ENCODE measurements around the gene ASH1L.
"Not testable (repeated sequence)": the region's sequence is repeated elsewhere in the genome, so short reads cannot be mapped to it uniquely, and the experiment has no call there.

ASH1L gene, protein sequence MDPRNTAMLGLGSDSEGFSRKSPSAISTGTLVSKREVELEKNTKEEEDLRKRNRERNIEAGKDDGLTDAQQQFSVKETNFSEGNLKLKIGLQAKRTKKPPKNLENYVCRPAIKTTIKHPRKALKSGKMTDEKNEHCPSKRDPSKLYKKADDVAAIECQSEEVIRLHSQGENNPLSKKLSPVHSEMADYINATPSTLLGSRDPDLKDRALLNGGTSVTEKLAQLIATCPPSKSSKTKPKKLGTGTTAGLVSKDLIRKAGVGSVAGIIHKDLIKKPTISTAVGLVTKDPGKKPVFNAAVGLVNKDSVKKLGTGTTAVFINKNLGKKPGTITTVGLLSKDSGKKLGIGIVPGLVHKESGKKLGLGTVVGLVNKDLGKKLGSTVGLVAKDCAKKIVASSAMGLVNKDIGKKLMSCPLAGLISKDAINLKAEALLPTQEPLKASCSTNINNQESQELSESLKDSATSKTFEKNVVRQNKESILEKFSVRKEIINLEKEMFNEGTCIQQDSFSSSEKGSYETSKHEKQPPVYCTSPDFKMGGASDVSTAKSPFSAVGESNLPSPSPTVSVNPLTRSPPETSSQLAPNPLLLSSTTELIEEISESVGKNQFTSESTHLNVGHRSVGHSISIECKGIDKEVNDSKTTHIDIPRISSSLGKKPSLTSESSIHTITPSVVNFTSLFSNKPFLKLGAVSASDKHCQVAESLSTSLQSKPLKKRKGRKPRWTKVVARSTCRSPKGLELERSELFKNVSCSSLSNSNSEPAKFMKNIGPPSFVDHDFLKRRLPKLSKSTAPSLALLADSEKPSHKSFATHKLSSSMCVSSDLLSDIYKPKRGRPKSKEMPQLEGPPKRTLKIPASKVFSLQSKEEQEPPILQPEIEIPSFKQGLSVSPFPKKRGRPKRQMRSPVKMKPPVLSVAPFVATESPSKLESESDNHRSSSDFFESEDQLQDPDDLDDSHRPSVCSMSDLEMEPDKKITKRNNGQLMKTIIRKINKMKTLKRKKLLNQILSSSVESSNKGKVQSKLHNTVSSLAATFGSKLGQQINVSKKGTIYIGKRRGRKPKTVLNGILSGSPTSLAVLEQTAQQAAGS (N-terminal part only)

DNA sequence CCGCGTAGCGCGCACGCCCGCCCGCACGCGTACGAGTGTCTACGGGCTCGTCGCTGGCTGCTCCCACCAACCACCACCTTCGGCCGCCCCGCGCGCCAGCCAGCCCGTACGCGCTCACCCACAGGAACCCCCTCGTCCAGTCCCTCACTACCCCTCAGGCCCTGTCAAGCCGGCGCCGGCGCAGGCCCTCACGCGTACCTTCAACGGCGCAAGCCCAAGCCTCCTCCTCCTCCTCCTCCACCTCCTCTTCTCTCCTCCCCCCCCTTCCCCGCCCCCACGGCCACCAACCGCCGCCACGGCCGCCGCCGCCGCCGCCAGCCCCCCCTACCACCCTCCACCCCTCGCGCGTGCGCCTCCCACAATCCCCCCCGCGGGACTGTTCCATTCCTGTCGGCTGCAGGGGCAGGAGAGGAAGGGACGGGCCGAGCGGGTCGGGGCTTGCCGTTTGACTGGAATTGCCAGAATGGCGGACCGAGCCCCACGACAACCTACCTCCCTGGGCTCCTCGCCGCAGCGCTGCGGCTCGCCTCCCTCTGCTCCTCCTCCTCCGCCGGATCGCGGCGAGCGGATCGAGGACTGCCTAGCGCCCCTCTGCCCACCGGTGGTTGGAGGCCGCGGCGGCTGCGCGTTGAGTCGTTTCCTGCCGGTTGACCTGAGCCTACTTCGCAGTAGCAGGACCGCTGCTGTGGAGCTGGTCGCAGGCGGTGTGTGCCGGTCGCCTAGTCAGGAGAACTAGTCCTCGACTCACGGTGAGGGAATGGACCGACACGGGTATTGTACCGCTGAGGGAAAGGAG is at the start of gene ASH1L:
Gene ASH1L, minus strand, starts transcription at position 223 of the 796 bp plus-strand sequence. CDS start 41,284 bp downstream, outside the sequence.
- DNase-seq (ENCODE audit: low read depth, low spot score), result peak; percentile 81

DNA sequence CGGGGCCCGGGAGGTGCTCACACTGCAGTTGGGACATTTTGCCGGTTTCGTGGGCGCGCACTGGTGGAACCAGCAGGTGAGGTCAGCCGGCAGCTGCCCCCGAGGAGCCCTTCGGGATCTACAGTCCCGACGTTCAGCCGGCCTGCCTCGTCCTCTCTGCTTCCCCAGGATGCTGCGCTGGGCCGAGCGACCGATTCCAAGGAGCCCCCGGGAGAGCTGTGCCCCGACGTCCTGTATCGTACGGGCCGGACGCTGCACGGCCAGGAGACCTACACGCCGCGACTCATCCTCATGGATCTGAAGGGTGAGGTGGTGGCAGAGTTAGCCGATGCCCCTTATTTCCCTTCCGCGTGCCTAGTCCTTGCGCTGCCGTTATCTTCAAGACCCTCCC is 47.6 kb upstream of the ASH1L start:
- DNase-seq (ENCODE audit: low read depth, low spot score), result not testable (repeated sequence)

DNA sequence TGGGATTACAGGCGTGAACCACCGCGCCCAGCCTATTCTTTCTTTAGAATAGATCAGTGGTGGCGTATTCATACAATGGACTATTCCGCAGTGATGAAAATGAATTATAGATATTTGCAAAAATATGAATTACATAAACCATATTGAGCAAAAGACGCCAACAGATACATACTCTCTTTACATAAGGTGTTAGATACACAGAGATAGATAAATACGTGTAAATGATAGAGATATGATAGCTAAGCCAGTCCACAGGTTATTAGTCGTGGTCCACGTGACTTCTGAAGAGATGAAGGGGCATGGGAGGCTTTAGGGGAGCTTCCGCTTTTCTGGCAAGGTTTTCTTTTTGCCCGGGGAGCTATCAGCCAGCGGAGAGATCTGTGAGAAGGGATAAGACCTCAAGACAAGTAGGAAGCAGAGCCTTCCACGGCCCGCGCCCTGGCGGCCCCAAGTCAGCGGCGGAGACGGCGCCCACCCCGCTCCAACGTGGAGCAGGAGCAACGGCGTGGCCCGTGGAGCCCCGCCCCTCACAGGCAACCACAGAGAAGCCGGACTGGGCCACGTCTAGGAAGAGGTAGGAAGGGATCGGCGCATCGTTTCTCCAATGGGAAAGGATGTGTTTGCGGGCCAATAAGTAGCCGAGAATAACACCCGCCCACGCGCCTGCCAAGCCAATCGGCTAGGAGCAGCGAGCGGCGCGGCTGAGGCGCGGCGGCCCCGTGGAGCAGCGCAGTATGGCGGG is 47.1 kb upstream of the ASH1L start, which contains the start of gene MSTO1:
Gene MSTO1, plus strand, starts transcription at position 704 of the 742 bp plus-strand sequence. Its CDS starts 31 bp downstream, at position 735.
- peak; percentile 89 for DNase-seq (ENCODE audit: low read depth, low spot score)

DNA sequence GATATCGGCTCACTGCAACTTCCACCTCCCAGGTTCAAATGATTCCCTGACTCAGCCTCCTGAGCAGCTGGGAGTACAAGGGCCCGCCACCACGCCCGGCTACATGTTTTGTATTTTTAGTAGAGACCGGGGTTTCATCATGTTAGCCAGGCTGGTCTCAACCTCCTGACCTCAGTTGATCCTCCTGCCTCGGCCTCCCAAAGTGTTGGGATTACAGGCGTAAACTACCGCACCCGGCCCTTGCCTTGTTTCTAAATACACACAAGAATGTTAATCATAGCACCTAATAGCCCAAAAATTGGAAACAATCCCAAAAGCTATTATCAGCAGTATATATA is 46.3 kb upstream of the ASH1L start:
- no peak for DNase-seq (ENCODE audit: low read depth, low spot score)

DNA sequence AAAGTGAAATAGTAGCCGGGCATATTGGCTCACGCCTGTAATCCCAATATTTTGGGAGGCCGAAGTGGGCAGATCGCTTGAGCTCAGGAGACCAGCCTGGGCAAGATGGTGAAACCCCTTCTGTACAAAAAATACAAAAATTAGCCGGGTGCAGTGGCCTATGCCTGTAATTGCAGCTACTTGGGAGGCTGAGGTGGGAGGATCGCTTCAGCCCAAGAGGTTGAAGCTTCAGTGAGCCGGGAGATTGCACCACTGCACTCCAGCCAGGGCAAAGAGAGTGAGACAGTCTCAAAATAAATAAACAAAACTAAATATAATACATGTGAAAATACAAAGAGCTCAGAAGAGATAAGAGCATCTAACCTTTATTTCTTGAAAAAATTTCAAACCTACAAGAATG is 45.1 kb upstream of the ASH1L start:
- no peak for DNase-seq (ENCODE audit: low read depth, low spot score)

DNA sequence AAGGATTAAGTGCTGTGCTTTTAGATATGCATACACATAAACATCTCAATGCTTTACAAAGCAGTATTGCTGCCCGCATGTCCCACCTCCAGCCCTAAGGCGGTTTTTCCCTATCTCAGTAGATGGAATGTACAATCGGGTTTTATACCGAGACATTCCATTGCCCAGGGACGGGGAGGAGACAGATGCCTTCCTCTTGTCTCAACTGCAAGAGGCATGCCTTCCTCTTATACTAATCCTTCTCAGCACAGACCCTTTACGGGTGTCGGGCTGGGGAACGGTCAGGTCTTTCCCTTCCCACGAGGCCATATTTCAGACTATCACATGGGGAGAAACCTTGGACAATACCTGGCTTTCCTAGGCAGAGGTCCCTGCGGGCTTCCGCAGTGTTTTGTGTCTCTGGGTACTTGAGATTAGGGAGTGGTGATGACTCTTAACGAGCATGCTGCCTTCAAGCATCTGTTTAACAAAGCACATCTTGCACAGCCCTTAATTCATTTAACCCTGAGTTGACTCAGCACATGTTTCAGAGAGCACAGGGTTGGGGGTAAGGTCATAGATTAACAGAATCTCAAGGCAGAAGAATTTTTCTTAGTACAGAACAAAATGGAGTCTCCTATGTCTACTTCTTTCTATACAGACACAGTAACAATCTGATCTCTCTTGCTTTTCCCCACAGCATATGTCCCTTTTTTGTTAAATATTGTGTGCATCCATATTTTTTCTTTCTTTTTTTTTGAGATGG is 37.4 kb upstream of the ASH1L start:
- DNase-seq (ENCODE audit: low read depth, low spot score), result not testable (repeated sequence)

DNA sequence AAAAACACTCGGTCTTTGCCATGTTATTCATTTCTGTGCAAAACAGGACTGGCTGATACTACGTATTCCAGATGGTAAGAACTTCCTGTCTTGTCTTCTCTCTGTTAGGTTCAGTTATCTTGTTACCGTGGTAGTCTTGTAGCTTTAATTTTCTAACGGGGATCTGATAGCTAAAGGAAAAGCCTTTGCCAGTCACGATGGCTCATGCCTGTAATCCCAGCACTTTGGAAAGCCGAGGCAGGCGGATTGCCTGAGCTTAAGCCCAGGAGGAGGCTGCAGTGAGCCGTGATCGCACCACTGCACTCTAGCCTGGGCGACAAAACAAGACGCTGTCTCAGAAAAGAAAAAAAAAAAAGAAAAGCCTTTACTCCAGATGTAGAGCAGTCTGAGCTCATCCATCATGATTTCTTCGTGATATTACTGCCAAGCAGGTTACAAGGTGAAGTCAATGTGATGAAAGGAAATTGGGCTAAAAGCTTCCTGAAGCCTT is 36.3 kb upstream of the ASH1L start:
- DNase-seq (ENCODE audit: low read depth, low spot score), result peak; percentile 13

DNA sequence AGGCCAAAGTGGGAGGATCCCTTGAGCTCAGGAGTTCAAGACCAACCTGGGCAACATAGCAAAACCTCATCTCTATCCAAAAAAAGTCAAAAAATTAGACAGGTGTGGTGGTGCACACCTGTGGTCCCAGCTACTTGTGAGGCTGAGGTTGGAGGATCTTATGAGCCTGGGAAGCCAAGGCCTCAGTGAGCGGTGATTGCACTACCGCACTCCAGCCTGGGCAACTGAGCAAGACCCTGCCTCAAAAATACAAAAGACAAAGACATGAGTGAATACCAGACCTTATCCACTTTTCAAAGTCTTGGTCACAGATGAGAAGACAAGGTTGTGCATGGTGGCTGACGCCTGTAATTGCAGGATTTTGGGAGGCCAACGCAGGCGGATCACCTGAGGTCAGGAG is 34.3 kb upstream of the ASH1L start:
- no peak for DNase-seq (ENCODE audit: low read depth, low spot score)

DNA sequence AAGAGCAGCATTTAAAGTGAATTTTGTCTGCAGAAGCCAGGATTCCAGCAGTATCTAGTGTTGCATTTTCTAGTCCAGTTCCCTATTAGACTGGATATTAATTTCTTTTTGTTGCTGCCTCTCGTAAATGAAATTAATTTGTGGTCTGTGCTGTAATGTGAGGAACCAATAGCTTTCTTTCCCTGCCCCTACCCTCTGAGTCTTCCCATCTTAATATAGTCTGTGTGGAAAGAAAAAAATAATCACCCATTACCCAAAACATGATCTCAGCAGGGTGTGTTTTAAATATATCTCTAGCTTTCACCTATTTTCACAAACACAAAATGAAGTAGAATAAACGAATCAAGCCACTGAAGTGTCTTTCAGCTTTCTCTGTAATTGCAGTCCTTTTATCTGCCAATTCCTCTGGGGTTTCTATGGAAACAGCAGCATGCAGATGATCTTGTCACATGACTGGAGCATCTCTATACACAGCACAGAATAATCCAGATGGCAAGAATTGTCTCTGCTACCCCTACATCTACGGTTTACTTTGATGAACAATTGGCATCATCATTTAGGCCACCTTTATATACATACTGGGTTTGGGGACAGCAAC is 33.4 kb upstream of the ASH1L start:
- DNase-seq (ENCODE audit: low read depth, low spot score), result not testable (repeated sequence)

DNA sequence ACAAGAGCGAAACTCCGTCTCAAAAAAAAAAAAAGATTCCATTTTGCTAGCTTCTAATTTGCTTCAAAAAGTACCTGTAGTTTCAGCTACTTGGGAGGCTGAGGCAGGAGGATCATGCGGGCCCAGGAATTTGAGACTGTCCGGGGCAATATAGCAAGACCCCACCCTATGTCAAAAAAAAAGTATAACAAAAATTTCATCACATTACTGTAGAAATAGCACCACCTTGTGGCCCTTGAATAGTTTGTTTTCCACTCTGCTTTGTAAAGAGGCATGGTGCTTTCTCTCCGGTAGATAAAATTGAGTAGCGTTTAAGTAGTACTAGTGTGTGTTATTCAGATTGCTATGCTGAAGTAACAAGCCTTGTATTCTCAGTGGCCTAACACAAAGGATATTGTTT is 29.2 kb upstream of the ASH1L start:
- peak; percentile 23 for DNase-seq (ENCODE audit: low read depth, low spot score)

DNA sequence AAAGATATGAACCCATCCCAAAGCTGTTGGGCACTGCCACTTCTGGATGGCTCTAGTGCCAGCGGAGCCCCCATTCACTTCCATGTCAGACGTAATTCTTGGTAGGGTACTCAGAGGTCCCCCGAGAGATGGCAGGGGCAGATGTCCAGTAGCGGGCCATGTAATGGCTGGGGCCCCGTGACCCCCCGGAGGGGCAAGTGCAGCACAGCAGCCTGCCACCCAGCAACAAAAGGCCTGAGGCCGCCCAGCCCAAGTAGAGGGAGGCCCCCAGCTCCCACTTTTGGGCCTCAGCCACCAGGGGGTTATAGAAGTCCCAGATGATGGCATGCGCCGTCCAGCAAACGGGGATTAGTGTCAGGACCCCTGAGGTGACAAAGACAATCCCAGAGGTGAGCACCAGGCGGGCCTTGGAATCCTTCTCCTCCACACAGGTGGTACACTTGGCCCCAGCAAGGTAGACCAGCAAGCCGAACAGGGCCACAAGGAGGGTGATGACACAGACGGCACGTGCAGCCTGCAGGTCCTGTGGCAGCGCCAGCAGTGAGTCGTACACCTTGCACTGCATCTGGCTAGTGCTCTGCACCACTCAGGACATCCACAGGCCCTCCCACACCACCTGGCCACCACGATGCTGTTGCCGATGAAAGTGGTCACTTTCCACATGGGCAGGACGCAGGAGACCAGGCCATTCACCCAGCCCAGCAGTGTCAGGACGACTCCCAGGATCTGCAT is 28.1 kb upstream of the ASH1L start:
- not testable (repeated sequence) for DNase-seq (ENCODE audit: low read depth, low spot score)

DNA sequence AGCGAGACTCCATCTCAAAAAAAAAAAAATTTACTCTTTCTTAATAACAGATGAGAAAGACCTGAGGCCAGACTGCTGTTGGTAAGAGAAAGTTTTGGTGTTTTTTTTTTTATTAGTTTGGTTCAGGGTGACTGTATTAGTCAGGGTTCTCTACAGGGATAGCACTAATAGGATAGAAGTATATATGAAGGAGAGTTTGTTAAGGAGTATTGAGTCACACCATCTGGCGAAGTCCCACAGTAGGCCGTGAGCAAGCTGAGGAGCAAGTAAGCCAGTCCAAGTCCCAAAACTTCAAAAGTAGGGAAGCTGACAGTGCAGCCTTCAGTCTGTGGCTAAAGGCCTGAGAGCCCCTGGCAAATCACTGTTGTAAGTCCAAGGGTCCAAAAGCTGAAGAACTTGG is 26.7 kb upstream of the ASH1L start:
- not testable (repeated sequence) for DNase-seq (ENCODE audit: low read depth, low spot score)

DNA sequence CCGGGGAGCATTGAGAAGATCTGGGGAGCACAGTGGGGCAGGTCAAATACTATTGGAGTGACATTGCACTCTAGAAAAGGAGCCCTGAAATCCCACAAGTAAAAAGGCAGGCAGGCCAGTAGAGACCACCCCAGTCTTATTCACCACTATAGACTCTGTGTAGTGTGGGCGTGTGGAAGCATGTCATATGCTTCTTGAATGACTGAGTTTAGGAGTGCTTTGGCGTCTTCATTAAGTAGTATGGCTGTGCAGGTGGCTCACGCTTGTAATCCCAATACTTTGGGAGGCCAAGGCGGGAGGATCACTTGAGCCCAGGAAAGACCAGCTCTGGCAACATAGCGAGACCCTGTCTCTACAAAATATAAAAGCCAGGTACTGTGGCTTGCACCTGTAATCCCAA is 21.2 kb upstream of the ASH1L start:
- DNase-seq (ENCODE audit: low read depth, low spot score), result not testable (repeated sequence)

DNA sequence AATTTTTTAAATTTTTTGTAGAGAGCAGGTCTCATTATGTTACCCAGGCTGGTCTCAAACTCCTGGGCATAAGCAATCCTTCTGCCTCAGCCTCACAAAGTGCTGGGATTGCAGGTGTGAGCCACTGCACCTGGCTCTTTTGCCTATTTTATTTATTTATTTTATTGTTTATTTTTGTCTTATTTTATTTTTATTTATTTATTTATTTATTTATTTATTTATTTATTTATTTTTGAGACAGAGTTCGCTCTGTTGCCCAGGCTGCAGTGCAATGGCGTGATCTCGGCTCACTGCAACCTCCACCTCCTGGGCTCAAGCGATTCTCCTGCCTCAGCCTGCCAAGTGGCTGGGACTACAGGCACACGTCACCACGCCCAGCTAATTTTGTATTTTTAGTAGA is 13.0 kb upstream of the ASH1L start:
- DNase-seq (ENCODE audit: low read depth, low spot score), result not testable (repeated sequence)

DNA sequence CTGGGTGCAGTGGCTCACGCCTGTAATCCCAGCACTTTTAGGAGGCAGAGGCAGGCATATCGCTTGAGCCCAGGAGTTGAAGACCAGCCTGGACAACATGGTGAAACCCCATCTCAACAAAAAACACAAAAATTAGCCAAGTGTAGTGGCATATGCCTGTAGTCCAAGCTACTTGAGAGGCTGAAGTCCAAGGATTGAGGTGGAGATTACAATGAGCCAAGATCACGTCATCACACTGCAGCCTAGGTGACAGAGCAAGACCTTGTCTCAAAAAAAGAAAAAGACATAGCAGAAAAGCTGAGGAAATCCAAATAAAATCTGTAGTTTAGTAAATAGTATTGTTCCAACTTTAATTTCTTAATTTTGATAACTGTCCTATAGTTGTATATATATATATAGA is 11.5 kb upstream of the ASH1L start:
- DNase-seq (ENCODE audit: low read depth, low spot score), result no peak

DNA sequence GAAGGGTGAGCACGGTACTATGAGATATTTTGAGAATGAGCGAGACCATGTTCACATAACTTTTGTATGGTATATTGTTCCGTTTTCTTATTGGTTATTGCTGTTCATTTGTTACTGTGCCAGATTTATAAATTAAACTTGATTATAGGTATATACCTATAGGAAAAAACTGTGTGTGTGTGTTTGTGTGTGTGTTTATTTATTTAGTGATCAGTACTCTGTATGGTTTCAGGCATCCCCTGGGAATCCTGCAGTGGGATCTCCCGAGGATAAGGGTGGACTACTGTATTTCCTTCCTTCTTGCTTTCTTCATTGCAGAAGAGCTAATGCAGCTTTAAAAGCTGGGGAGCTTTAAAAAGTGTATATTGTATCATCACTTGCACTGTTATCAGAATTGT is 8.0 kb upstream of the ASH1L start:
- no peak for DNase-seq (ENCODE audit: low read depth, low spot score)

DNA sequence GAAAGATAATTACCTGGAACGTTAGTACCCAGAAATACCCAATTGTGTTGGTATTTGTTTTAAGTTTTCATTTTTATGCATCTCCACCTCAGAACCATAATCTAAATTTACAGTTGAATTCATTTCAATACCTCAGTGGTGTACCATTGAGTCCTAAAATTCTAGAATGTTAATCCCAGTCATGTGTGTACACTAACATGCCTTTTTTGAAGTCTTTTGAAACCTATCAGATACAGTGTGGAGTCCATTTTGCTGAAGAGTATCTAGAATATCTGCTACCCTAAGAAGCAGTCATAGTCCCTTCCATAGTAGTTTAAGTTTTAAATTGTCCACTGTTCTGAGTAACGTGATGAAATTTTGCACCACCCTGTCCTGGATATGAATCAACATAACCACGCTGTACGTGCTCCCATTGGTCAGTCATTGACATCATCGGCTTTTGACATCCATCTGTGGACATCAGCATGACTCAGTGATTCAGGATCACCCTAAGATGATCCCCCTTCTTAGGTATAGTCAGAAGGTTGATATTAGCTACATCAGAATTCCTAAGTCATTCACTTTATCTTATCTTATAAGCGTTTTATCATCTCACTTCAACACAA is 7.5 kb upstream of the ASH1L start:
- DNase-seq (ENCODE audit: low read depth, low spot score), result no peak

DNA sequence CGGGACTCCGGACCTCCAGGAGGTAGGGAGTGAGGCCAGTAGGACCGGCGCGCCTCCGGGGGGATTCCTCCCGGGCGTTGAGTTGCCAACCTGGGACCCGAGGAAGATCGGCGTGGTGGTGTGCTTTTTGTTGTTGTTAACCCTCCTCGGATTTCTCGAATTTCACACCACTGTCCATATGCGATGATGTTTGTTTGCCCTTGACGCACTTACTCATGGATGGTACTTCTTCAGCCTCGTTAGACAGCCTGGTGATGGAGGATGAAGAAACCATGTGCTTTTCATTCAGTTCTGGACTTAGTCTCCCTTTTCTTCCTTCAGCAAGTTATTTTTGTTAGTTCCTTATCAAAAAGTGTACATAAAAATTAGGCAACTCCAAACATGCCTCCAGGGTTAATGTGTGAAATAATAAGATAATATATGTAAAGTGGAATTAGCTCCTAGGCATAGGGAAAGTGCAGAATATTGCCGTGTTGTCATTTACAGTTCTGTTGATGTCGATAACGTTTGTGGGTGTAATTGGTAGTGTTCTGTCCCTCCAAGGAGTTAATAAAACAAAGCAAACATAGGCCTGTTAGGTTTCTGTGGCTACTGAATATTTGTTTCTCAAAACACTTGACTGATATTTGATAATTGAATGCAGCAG is 897 bp upstream of the ASH1L start:
- DNase-seq (ENCODE audit: low read depth, low spot score), result not testable (repeated sequence)
